Astrocyte (in vitro differentiated cells and primary cell): ENCODE data around the gene LRCH4.

Source experiments
- CTCF ChIP-seq: IDR thresholded peaks from 2 replicates; pipeline ENCODE4 v1.5.1; 2011; ENCODE audit warnings: low read depth, mild to moderate bottlenecking, inconsistent platforms, low read length, moderate library complexity; ENCODE audit not compliant: insufficient read depth
- EZH2 ChIP-seq: IDR thresholded peaks from 2 replicates; pipeline ENCODE4 v1.6.1; 2012; ENCODE audit warnings: mild to moderate bottlenecking, low read length, inconsistent platforms; ENCODE audit not compliant: insufficient read depth

GRCh38 chr7:100585511-100586265, at the start of gene LRCH4:
- TF ChIP-seq CTCF (no peak), EZH2 (no peak)
